GM21528 (cell line): ENCODE data around the gene TTC12.
"Not testable (repeated sequence)": the region's sequence is repeated elsewhere in the genome, so short reads cannot be mapped to it uniquely, and the experiment has no call there.

Experiments used
- ATAC-seq: cut with Tn5 transposase; IDR thresholded peaks from one replicate; pipeline ENCODE4 v1.9.1; 2021; ENCODE audit warnings: mild to moderate bottlenecking, moderate library complexity; ENCODE audit not compliant: unreplicated experiment, low FRiP score

TTC12 gene

DNA sequence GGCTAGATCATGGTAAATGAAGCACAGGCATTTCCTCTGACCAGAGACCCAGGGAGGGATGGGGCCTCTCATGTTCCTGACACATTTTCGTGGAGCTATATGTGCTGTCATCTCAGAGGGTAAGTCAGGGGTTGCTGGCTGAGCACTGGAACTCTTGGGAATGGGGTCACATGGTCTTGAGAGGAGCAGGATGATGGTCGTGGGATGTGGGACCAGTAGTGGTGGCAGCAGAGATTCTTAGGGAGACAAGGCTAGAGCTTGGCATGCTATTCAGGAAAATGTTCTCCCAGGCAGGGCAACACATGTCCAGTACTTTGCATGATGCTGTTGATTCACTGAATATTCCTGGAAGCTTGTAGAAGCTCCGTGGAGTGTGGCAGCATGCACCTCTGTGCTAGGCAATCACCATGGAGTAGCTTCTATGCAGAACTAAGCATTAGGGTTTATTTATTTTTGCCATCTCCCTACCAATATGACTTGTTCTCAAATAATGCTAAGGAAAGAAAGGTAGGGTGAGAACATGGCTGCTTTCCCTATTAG, 31.4 kb upstream of the TTC12 start:
- ATAC-seq: no peak

DNA sequence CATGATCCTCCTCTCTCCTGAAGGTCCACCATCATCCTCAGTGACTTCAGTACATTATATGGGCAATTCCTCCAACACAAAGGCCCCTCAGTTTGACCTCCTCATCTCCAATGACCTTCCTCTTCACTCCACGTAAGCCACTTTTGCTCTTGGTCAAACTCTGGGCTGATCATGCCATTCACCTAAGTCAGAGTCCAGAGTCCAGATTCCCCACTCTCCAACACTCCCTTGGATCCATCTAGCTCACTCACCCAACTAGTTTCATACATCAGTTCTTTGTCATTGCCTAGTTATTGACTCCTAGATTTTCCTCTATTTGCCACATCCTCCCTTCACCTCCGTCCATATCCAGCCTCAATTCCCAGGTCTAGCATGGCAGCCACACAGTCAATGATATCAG, 30.5 kb upstream of the TTC12 start:
- ATAC-seq: no peak

DNA sequence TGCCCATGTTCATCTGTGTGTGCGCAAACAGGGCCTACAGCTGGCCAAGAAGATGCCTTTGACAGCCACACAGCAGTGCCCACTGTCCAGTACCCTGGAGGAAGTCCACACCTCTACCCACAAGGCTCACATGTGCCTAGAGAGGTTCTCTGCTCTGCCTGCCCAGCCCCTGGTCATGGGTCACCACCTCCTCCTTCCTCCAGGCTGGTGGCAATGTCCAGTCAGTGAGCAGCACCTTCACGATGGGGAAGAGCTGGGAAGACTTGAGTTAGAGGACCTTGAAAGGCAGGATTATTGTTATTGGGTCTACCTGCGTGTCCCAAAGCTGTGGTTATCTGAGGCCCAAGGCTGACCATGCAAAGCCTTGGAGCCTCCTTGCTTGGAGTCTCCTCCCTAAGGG, 28.4 kb upstream of the TTC12 start:
- no peak for ATAC-seq

DNA sequence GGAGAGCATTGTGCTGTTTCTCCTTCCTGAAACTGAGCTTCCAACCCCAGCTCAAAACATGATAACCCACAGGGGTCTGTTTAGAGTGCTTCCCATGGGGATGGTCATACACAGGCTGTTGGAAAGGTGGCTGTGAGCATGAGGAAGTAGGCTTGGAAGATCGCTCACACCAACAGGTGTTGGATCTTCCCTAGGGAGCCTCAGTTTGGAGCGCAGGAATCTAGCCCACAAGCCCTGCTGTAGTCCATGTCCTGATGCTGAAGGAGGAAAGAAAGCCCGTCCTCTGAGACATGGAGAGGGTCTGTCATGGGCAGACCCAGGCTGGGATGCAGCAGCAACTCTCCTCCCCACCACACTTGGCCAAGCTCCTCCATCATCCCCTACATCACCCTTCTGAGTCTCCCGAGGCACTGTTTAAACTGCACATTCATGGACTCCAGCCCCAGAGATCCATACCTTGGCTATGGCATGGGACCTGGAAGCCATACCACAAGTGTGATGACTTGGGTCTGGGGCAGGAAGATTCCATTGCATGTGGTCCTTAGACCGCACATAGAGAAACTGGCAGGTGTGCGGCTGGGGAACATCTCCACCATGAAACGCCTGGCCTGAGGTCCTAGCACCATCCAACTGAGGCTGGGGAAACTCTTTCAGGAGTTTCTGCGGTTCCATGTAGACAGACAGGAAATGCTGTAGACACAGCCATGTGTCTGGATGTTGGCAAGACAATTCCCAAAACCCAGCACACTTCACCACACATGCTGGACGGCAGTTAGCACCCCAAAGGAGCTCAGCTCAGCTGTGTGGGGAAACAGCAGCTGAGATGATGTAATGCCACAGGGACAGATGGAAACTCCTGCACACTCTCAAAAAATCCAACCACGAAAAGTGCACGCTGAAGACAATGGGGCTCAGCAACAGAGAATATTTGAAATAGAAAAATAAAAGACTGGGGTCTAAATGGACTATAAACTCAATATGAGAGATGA, 27.6 kb upstream of the TTC12 start:
- no peak for ATAC-seq

DNA sequence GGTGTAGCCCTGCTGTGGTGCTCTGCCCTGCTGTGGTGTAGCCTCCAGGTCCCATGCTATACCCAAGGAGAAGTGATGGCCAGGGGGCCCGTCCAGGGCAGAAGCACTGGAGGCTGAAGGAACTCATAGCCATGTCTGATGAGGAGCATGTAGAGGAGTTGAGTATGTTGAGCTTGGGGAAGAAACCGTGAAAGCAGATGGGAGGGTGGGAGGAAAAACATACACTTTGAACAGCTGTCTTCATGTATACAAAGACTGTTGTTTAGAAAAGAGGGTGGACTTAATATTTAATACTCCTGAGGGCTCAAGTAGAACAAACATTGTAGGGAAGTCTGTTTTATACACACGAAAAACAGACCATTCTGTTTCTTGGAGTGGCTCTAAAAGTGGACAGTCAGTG, 26.6 kb upstream of the TTC12 start:
- no peak for ATAC-seq

DNA sequence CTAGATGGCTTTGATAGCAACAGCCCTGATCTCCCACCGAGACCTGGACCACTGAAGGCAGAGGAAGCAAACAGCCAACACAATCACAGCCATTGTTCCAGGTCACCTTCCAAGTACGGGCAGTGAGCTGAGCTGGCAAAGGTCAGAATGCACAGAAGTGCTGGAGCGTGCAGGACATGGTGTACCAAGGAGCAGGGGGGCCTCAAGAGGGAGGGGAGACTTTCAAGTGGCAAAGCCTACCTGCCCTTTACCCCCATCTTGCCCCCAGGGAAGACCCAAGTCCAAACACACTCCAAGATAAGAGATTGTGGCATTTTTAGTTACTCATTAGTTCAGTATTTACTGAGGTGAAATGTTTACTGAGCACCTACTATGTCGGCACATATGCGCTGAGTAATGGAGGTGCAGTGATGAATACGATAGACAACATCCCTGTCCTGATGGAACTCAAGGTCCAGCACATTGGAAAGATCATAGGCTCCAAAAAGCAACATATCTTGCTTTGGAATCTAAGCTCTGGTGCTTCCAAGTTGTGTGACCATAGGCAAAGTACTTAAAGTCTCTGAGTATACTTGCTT, 26.0 kb upstream of the TTC12 start:
- ATAC-seq: no peak

DNA sequence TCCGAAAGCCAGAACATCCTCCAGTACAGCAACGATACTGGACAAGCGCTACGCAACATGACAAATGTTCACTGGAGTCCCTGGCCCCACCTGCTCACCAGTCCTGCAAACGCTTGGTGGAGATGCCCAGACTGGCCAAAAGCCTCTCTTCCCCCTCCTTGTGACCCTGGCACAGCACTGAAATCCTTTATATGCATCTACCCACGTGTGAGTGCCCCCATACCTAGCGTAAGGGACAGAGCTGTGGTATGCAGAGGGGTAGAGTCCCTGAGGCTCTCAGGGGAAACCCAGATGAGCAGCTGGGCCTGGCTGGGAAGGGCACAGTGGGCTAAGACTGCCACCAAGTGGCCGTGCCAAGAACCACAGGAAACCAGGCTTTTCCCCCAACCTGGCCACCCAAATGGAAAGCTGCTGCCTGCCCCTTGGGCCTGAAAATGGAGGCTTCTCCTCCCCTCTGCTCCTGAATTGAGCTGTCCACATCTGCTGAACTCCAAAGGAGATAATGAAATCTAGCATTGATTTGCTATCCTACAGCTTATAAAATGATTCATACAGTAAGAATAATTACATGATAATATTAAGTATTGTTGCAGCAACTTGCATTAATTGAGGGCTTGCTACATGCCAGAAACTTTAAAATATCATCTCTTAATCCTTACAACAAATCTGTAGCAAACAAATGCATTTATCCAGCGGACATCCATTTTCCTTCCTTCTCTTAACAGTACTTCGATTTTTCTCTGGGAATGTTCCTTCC, 24.8 kb upstream of the TTC12 start:
- peak; percentile 94 for ATAC-seq

DNA sequence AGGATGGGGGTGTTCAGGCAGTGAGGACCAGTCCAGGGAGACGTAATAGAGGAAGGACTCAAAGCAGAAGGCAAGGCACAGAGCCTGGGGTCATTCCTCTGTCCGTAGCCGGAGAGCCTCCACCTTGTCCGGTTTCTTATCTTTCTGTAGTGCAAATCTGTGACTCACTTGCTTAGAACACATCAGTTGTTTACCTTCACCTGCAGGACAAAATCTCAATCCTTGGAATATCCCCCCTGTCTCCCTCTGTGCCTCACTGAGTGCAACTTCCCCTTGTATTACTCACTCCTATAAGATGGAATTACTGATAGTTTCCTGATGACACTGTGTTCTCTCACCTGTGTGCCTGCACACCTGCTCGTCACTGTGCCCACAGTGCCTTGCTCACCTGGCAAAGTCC, 20.4 kb upstream of the TTC12 start:
- no peak for ATAC-seq

DNA sequence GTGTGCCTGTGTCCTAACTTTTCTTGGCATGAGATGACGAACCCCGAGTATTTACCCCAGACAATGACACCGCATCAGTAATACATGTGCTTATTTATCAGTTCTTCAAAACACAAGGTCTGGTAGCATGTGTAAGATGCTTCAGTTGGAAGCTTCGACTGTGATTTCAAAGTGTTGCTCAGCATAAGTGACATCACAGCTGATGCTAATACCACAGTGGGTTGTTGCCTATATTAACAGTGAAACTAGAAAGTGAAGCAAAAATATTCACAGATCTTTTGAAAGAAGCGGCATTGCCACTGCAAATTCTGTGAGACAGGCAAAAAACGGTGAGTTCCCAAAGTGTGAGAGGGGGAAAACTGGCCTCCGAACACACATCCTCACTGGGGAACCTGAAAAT, 18.4 kb upstream of the TTC12 start:
- no peak for ATAC-seq

DNA sequence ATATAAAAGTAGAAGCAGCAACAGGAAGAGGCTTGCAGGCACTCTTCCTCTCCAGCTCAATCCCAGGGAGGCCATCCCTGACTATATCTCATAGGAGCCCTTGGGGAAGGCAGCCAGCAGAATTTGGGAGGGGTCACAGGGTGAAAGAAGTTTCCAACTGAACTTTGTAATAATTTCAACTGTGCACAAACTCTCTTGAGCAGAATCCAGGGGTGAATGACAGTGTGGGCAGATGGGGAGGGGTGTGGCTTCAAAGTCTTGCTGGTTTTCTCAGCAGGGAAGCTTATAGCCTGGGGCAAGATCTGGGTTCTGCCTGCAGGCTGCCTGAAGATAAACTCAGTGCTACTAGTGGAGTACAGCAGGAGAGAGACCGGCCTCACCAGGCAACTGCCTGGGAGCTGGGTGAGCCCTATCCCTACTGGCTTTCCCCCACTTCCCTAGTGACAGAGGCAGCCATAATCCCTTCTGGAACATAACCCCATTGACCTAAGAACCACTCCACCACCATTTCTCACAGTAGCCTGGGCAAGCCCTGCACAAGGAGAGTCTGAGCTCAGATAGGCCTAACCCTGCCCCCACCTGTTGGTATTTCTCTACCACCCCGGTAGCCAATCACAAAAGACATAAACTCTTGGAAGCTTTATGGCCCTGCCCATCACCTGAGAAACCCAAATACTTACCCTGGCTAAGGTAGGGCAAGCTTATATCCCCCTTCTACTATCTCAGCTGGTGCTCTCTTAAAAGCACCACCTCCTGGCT, 17.8 kb upstream of the TTC12 start:
- no peak for ATAC-seq

DNA sequence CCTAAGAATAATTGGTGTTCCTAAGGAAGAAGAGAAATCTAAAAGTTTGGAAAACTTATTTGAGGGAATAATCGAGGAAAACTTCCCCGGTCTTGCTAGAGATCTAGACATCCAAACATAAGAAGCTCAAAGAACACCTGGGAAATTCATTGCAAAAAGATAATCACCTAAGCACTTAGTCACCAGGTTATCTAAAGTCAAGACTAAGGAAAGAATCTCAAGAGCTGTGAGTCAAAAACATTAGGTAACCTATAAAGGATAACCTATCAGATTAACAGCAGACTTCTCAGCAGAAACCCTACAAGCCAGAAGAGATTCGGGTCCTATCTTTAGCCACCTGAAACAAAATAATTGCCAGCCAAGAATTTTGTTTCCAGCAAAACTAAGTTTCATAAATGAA, 15.9 kb upstream of the TTC12 start:
- ATAC-seq: not testable (repeated sequence)

DNA sequence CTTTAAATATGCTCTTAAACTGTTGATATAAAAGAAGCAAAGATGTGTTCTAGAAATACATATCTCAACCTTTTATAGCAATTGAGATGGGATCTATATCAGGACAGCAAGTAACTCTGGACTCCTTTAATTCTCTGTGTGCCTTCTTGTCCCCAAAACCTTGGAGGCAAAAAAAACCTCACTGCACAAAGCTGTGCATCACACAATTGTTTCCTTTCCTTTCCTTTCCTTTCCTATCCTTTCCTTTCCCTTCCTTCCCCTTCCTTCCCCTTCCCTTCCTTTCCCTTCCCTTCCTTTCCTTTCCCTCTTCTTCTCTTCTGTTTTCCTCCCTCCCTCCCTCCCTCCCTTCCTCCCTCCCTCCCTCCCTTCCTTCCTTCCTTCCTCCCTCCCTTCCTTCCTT, 9.5 kb upstream of the TTC12 start:
- ATAC-seq: no peak

DNA sequence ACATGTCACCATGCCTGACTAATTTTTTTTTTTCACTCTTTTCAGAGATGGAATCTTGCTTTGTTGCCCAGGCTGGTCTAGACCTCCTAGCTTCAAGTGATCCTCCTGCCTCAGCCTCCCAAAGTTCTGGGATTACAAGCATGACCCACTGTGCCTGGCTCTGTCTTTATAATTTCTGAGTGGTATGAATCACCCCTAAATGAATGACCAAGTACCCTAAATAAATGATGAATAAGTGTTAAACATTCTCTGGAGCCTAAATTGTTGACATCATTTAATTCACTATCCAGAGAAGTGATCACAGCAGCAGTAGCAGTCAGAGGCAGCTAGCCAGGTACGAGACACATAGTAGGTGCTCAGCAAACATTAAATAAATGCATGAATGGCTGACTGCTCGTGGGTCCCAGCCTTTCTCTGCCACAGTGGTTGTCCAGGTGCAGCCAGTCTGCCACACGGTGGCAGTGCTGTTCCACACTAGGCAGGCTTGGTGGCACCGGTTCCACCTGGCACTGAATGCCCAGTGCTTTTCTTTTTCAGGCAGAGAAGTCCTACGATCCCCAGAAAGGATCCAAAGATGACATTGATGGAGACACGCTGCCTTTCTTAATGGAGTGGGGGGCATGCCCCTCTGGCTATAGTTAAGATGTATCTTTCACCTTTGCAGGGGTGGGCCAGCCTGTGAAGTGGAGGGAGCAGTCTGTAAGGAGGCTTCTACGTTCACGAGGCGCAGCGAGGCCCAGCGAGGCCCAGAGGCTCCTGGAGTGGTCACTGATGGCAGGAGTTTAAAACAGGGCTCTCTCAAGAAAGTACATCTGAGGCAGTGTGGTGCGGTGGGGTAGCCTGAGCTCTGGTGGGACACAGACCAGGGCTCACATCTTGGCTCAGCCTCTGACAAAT, 8.7 kb upstream of the TTC12 start:
- peak; percentile 79 for ATAC-seq

DNA sequence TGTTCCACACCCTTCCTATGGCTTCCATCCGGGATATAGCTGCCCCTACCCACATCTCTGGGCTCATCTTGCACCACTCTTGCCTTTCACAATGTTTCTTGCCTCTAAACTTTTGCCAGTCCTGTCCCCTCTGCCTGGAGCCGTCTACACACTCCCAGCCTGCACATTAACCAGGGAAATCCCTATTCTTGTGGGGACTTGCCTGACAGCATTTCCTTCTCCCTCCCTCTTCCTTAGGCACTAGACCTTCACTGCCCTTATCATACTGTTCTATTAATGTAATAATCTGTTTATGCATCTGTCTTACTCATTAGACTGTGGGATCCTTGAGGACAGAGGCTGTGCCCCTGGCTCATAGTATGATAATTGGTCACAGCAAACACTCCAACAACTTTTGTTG, 5.8 kb upstream of the TTC12 start:
- no peak for ATAC-seq

DNA sequence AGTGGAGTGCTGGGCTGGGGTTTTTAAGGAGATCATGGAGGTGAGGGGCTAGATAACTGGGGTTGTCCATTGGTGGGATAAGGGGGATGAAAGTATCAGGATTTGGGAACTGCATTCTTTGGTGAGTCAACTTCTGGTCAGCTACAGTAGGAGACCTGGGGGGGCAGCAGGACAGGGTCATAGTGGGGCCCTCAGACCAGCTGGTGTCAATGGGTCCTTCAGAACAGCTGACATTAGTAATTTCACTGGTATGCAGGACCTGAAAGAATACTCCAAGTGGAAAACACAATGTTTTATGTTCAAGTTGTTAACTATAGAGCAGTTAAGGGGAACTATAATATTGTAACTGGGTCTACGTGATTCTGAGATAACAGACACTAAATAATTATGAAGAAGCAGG, 2.8 kb upstream of the TTC12 start:
- ATAC-seq: no peak

DNA sequence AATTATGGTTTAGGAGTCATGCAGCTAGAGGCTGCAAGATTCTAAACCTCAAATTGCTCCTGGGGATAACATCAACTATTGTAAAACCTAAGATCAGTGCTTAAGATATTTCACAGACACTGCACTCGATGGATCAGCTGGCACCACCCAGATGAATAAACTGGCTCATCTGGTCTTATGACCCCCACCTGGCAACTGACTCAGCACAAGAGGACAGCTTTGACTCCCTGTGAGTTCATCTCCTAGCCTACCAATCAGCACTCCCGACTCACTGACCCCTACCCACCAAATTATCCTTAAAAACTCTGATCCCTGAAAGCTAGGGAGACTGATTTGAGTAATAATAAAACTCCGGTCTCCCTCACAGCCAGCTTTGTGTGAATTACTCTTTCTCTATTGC, 782 bp upstream of the TTC12 start:
- ATAC-seq: no peak

DNA sequence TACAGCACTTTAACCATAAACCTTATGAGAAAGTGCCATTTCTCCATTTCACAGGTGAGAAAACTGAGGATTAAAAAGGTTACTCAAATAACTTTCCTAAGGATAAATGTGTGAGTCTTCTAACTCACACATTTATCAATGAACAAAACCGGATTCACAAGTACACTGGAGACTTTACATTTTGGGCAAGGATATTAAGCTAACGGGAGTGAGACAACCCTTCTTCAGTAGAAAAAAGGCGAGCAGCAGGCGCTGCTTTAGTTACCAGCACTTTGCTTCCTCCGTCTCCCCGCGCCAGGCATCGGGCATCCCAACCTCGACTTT, 356 bp upstream of the TTC12 start:
- peak; percentile 1 for ATAC-seq

DNA sequence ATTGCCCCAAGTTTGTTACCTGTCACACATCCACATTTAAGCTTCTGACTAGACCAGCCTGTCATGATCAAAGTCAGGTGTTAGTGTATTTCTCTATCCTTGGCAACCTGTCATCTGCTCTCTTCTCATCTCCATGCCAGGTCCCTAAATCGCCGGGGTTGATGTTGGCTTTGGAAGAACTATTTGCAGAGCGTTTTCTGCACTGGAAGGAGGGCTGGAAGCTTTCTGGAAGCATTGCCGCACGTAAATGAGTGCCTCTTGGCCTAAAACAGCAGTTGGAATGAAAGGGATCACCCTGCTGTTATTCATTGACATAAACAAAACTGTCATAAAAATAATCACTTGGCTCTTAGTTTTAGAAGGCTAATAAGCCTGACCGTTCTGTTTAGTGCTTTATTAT, 1.4 kb downstream of the TTC12 start:
- no peak for ATAC-seq

DNA sequence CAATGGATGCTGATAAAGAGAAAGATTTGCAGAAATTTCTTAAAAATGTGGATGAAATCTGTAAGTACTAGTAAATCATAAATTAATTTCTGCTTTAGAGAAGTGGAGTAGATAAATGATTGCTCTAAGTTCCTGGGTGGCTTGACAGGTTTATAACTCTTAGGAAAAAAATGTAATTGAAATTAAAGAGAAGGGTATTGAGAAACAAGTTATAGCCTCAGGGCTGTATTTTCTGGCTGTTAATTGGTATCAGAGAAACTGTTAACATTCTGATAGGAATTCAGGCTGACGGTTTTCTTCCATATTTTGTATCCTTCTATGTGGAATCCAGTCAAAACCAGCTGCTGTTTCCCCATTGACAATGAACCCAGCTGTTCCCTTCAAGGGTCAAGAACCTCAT, 1.9 kb downstream of the TTC12 start:
- no peak for ATAC-seq

DNA sequence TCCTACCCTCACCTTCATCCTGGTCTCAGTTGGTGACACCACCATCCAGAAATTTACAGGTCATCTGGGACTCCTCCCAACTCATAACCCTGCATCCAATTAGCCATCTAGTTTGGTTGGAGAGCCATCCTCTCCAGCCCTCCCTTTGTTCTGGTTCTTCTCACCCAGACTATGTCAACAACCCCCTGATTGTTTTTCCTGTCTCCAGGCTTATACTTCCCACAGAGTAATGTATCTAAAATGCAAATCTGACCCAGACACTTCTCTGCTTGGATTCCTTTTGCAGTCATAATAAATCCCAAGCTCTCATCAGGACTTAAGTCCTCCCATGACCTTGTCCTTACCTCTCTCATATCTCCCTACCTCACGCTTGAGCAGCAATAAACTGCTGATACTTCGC, 3.0 kb downstream of the TTC12 start:
- no peak for ATAC-seq
